SIG-M5 (cell line): ENCODE results near the gene COL8A2.

Experiments used
- DNase-seq: peaks from one replicate; lab custom pipeline; 2025; lab: John Stamatoyannopoulos, UW

Gene COL8A2

GRCh38 chr1:36157115-36157903, 32.3 kb upstream of the COL8A2 start:
- no peak for DNase-seq

GRCh38 chr1:36156329-36157114, 31.5 kb upstream of the COL8A2 start:
- no peak for DNase-seq

GRCh38 chr1:36155408-36156328, 30.6 kb upstream of the COL8A2 start, which contains the start of gene MAP7D1:
MAP7D1 (plus strand) TSS chr1:36156160; CDS start chr1:36156418, 258 bp downstream.
- no peak for DNase-seq

DNA sequence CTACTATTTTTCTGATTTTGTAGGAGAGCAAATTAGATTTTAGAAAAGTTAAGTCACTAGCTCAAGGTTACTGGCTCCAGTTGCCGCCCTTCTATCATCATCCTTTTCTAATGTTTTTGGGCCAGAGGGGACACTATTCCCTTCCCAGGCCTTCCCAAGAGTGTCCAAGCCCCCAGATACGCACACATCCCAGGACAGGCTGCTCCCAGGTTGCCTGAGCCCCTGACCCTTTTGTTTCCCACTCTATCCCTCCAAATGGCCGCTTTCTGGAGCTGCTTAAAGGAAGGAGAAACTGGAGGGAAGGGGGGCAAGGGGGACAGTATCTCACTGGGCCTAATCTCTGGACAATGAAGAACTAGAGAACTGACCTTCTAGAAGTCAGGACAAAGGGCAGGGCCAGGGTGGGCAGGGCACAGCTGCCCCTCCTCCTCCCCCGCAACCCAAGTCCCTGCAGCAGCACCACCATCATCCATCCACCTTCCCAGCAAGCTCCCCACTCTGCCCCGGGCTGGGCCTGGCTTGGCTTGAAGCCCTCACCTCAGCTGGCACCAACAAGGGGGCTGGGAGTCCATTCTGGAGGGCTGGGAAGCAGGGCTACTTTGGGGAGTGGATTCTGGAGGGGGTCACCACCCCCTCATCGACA, 29.9 kb upstream of the COL8A2 start:
- DNase-seq, result no peak

GRCh38 chr1:36154335-36154734, 29.3 kb upstream of the COL8A2 start:
- DNase-seq, result no peak

- DNase-seq, result no peak
These were observed 28.5 kb upstream of the COL8A2 start for GRCh38 chr1:36153476-36153875.

DNA sequence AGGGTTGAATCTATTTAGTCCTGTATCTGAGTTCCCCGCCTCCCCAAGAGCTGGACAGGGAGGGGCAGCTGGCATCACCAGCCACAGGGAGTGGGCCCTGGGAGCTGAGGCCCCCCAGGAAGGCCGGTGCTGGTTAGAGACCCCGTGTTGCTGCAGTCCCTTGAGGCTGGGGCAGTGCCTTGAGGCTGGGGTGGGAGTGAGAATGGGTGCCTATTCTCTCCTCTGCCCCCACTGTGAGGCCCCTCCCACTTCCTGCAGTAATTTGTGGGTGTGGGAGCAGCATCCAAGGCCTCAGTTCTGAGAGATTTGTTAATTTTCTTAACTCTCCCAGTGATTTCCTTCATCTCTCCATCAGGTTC, 26.8 kb upstream of the COL8A2 start:
- no peak for DNase-seq

DNA sequence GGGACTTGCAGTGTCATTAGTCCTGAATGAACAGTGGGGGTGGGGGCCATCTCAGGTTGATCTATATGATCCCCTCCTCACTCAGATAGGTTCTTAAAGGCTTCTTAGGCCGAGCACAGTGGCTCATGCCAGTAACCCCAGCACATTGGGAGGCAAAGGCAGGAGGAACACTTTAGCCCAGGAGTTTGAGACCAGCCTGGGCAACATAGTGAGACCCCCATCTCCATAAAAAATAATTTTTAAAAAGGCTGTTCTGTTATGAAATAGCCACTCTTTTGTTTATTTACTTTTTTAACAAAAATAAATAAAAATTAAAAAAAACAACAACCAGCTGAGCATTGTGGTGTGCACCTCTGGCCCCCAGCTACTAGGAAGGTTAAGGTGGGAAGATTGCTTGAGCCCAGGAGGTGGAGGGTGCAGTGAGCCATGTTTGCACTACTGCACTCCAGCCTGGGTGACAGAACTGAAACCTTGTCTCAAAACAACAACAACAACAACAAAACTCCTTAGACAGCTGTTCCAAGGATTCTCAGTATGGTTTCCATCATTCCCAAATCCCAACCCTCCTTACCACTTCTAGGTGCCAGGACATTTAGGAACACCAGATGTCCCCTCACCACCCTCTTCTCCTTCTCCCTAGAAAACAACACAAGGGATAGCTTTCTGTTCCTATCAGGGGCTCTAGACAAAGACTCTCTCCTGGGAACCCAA, 26.3 kb upstream of the COL8A2 start:
- DNase-seq, result no peak

DNA sequence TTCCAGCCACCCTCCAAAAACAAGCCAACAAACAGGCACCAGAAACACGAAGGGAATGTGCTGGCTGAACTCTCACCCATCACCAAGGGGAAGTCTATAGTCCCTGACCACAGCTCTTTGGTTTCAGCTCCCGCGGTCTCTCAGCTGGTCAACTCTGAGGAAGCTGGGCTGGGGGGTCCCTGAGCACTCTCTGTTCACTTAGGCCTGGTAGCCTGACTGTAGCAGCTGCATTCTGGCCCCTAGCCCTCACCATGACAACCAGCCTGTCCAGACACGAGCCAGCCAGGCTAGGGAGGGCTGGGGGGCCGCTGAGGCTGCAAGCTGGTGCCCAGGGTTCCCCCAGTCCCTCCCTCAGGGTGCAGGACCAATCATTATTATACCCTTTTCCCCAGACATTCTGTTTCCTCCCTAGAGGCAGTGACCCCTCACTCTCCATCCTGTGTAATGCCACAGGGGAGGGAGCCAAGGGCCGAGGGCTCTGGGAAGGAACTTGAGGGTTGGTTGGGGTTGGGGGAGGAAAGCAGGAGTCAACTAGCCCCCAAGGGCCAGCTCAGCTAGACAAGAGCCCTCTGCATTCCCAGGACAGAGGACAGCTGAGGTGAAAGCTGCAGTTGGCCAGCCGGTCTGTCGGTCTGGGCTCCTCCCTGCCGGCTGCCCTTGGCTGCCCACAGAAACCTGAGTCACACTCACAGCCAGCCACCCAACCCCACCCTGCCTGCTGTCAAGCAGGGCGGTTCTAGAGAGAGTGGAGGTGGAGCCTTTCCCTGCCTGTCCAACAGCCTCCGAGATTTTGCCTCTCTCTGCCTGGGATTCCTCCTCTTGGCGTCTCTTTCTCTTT, 25.5 kb upstream of the COL8A2 start:
- DNase-seq, result no peak

- DNase-seq, result no peak
These were observed 24.9 kb upstream of the COL8A2 start for GRCh38 chr1:36149973-36150295.

GRCh38 chr1:36149237-36149972, 24.4 kb upstream of the COL8A2 start, which contains the start of gene TRAPPC3:
TRAPPC3 (minus strand) TSS chr1:36149486; CDS start chr1:36149378, 108 bp downstream.
- peak; percentile 97 for DNase-seq

GRCh38 chr1:36148821-36149236, 23.8 kb upstream of the COL8A2 start:
- DNase-seq, result no peak

DNA sequence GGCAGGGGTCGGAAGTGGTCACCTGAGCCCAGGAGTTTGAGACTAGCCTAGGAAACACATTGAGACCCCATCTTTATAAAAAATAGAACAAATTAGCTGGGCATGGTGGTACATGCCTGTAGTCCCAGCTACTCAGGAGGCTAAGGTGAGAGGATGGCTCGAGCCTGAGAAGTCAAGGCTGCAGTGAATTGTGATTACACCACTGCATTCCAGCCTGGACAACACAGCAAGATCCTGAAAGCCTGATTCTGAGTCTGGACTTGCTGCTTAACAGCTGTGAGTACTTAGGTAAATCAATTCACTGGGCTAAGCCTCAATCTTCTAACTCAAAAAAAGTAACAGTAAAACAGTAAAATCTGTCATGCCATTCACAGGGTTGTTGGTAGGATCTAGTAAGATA, 19.4 kb upstream of the COL8A2 start:
- no peak for DNase-seq

- DNase-seq, result no peak
These were observed 18.4 kb upstream of the COL8A2 start for GRCh38 chr1:36143424-36143823.

- no peak for DNase-seq
These were observed 17.1 kb upstream of the COL8A2 start for GRCh38 chr1:36142121-36142520.

DNA sequence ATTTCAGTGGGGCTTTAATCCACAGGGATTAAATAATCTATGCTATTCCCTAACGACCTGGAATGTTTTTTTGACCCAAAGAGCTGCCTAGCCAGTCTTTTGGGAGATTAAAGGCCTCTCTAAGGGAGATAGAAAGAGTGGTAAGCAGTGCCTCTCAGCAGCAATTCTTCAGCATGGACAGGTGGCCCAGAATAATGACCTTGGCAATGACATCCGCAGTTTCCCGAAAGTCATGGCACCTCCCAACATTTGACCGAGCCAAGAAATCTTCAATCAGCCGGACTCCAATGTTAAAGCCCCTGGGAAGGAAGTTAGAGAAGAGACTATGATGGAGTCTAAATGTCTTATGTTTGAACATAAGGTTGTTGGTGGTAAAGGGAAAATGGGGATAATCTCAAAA, 14.5 kb upstream of the COL8A2 start:
- DNase-seq, result no peak

- DNase-seq, result no peak
These were observed 12.8 kb upstream of the COL8A2 start for GRCh38 chr1:36137776-36138175.

DNA sequence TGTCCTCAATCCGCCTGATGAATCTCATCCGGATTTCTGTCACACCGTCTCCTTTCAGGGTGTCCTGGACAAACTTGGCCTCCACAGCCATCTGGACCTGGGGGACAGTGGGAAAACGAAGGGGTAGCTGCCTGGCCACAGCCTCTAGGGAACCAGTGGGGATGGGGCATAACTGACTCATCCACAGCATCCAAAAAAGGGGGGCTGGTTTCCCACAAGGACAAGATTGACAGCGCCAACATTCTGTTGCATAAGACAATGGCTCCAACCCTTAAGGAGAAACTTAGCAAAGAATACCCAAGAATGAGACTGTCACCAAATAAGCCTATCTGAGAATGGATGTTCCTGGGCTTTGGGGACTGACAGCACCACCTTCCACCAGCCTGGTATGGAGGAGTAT, 12.2 kb upstream of the COL8A2 start:
- DNase-seq, result no peak

DNA sequence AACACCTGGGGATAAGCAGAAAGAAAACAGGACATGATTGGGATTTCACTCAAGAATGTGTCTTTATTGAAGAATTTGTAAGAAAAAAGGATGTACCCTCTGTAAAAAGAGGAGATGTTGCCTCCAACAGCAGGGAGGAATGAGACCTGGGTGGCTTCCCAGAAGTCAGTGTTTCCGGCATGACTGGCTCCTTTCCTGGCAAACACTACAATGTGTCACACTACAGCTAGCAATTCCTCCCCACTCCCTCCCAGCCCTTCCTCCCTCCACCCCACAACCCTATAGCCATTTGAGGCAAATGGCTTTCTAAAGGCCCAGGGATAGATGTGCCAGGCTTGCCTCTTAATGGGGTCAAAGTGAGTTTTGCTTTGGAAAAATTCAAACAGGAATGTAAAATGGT, 11.5 kb upstream of the COL8A2 start:
- no peak for DNase-seq

DNA sequence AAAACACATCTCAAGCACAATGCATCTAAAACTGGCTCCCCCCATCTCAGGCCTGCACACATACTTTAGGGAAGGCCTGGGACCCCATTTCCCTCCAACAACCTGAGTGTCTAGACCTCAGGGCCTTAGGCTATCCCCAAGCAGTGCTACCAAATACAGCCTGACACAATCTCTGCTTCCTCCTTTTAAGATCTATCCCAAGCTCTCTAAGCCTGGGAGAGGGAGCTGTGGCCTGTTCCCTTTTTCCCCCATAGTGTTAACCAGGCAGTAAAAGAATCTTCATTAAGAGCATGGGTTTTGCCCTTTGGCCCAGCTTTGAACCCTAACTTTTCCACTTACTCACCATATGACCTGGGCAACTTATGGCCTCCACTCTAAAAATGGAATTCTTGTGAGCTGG, 10.8 kb upstream of the COL8A2 start:
- DNase-seq, result no peak
